MCF 10A (cell line): ENCODE measurements around the gene C2orf49. TPM values are rescaled to one million over a fixed set of nuclear protein-coding genes. Genes with fewer than 3 reads are reported as not detected.
A peak's percentile ranks its signal among the peaks of the same experiment; 100 is the strongest.

ENCODE experiments used
- BruUV-seq: library from RNA; stranded (reverse); fragments of 400-500 nt; replicated peaks from 2 replicates; lab custom pipeline; 2021; lab: Mats Ljungman, UMichigan
- CTCF ChIA-PET: fragments of 300-600 bp; sonication (Branson Sonifier 250); formaldehyde crosslinking; extraction: SDS; loops from one replicate; lab custom pipeline; 2021; ENCODE audit warnings: antibody characterized with exemption, inconsistent platforms; lab: Yijun Ruan, JAX
- POLR2A ChIA-PET: fragments of 300-600, 350-650 bp; sonication (Branson Sonifier 250); formaldehyde crosslinking; extraction: SDS; loops from one replicate; lab custom pipeline; 2020; ENCODE audit warnings: antibody characterized with exemption, inconsistent platforms; lab: Yijun Ruan, JAX
- DNase-seq: peaks from one replicate; pipeline ENCODE4 v3.0.0-alpha.2; 2018; ENCODE audit not compliant: unreplicated experiment
- H3K27ac Mint-ChIP-seq: one replicate; pipeline ENCODE4 v1.8.0; 2022; ENCODE audit warnings: mild to moderate bottlenecking, low read depth, mixed read lengths; ENCODE audit not compliant: unreplicated experiment
- H3K27me3 Mint-ChIP-seq: one replicate; pipeline ENCODE4 v1.8.0; 2022; ENCODE audit warnings: mixed read lengths; ENCODE audit not compliant: insufficient read depth, unreplicated experiment
- H3K36me3 Mint-ChIP-seq: one replicate; pipeline ENCODE4 v1.8.0; 2022; ENCODE audit warnings: mild to moderate bottlenecking, moderate library complexity, mixed read lengths; ENCODE audit not compliant: insufficient read depth, unreplicated experiment
- H3K4me1 Mint-ChIP-seq: one replicate; pipeline ENCODE4 v1.8.0; 2022; ENCODE audit warnings: mixed read lengths; ENCODE audit not compliant: insufficient read depth, unreplicated experiment
- H3K4me3 Mint-ChIP-seq: one replicate; pipeline ENCODE4 v1.8.0; 2022; ENCODE audit warnings: mild to moderate bottlenecking, moderate library complexity, mixed read lengths; ENCODE audit not compliant: unreplicated experiment
- H3K9me3 Mint-ChIP-seq: one replicate; pipeline ENCODE4 v1.8.0; 2022; ENCODE audit warnings: mixed read lengths; ENCODE audit not compliant: unreplicated experiment
- intact Hi-C: fragments of 100-400 bp; cut with micrococcal nuclease; formaldehyde crosslinking; loops from 2 replicates; pipeline ENCODE4 v1.14.1; 2022
- total RNA-seq: library from RNA; stranded (reverse); gene quantifications from 2 replicates; pipeline ENCODE4 v1.2.3, GENCODE V29; 2022
- TF ChIP-seq, protein P1 (sequence below): fragments of 200-600 bp; IDR thresholded peaks from one replicate; pipeline ENCODE4 v1.8.0; 2022; ENCODE audit warnings: antibody characterized with exemption, mild to moderate bottlenecking; ENCODE audit not compliant: unreplicated experiment

Gene C2orf49
- total RNA-seq, 1 experiment from 2014 or later = 24.2 TPM

DNA sequence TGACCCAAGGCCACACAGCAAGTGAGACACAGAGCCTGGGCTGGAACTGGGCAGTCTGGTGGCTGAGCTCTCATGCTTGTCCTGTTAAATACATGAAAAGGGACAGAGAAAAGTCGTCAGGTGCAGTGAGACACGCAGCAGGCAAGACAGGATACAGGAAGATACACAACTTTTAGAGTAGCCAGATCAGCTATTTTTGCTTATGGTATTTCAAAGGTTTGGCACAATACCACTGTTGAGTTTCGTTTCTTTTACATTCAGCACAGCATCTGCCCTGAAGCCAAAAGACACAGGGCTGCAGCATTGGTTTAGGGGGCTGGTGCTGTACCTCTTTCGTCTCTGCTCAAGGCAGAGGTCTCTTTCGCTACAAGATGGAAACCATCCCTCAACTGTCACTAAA, 47.5 kb downstream of the C2orf49 start:
- H3K4me1 Mint-ChIP-seq = peaks cover 11% of the 10 kb centered on the region
- H3K36me3 Mint-ChIP-seq = peaks cover 89% of the 10 kb centered on the region
- no peaks in the 10 kb centered on the region for H3K27me3 Mint-ChIP-seq

GRCh38 chr2:105385731-105386540, 48.6 kb downstream of the C2orf49 start:
- TF ChIP-seq, protein P1, sequence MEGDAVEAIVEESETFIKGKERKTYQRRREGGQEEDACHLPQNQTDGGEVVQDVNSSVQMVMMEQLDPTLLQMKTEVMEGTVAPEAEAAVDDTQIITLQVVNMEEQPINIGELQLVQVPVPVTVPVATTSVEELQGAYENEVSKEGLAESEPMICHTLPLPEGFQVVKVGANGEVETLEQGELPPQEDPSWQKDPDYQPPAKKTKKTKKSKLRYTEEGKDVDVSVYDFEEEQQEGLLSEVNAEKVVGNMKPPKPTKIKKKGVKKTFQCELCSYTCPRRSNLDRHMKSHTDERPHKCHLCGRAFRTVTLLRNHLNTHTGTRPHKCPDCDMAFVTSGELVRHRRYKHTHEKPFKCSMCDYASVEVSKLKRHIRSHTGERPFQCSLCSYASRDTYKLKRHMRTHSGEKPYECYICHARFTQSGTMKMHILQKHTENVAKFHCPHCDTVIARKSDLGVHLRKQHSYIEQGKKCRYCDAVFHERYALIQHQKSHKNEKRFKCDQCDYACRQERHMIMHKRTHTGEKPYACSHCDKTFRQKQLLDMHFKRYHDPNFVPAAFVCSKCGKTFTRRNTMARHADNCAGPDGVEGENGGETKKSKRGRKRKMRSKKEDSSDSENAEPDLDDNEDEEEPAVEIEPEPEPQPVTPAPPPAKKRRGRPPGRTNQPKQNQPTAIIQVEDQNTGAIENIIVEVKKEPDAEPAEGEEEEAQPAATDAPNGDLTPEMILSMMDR = no peak
- peaks cover 6% of the 10 kb centered on the region for H3K9me3 Mint-ChIP-seq
- H3K4me1 Mint-ChIP-seq = peaks cover 14% of the 10 kb centered on the region
- intact Hi-C loops = loop anchor here (5.0 kb wide), 1 partner anchor 356 kb away; the partner anchor contains the start of gene NCK2
- H3K36me3 Mint-ChIP-seq = peaks cover 83% of the 10 kb centered on the region
- H3K27ac Mint-ChIP-seq = no peak overlapping the region
- DNase-seq = no peak
- ChIA-PET CTCF (interaction anchor here (1.0 kb wide), 1 partner anchor 136 kb away, joined by 6 read pairs; no protein-coding TSS in a partner anchor), POLR2A (interaction anchor here (1.1 kb wide), 1 partner anchor 12 kb away, joined by 3 read pairs; no protein-coding TSS in a partner anchor)
- no peak overlapping the region for H3K4me3 Mint-ChIP-seq
- H3K27me3 Mint-ChIP-seq = no peaks in the 10 kb centered on the region
- BruUV-seq = no TSS peak

More for the DNA sequence above, 47.5 kb downstream of the C2orf49 start:
- CTCF ChIA-PET = interaction anchor here (1.4 kb wide), 1 partner anchor 136 kb away, joined by 7 read pairs; no protein-coding TSS in a partner anchor
- no peak overlapping the region for H3K27ac Mint-ChIP-seq
- no TSS peak for BruUV-seq
- no peak overlapping the region for H3K4me3 Mint-ChIP-seq
- TF ChIP-seq, protein P1 = no peak
- POLR2A ChIA-PET = interaction anchor here (1.5 kb wide), 1 partner anchor 10 kb away, joined by 8 read pairs; no protein-coding TSS in a partner anchor
- DNase-seq = no peak
- intact Hi-C loops = loop anchor here (5.0 kb wide), 1 partner anchor 357 kb away; the partner anchor contains the start of gene NCK2
- H3K9me3 Mint-ChIP-seq = peaks cover 6% of the 10 kb centered on the region

DNA sequence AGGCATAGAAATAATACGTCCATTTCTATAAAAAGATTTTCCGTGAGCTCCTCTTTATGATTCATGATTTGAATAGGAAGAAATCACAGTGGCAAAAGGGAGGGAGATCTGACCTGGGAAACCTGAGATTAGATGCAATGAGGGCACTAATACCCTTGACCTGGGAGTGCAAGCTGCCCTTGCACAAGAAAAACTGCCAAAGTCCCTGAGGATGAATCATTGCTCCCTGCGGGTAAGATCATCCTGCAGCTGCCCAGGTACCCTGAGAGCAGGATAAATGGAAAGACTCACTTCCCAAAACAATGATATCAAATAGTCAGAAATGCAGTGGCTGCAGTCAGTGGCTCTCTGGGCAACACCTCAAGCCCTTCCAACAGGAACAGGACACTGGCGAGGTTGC, 49.9 kb downstream of the C2orf49 start:
- Mint-ChIP-seq H3K36me3 (peaks cover 73% of the 10 kb centered on the region), H3K27me3 (no peaks in the 10 kb centered on the region), H3K9me3 (peaks cover 6% of the 10 kb centered on the region), H3K27ac (peak overlapping the region; percentile 83), H3K4me1 (peaks cover 24% of the 10 kb centered on the region), H3K4me3 (no peak overlapping the region)
- BruUV-seq = no TSS peak
- DNase-seq = peak; percentile 76
- ChIA-PET CTCF (interaction anchor here (0.7 to 1.1 kb wide), 5 partner anchors 8 to 115 kb away, joined by 3 to 4 read pairs (median 4); no protein-coding TSS in a partner anchor), POLR2A (interaction anchor here (0.6 to 1.7 kb wide), 6 partner anchors 9 to 133 kb away, joined by 3 to 6 read pairs (median 4); no protein-coding TSS in a partner anchor)
- intact Hi-C loops = loop anchor here (5.0 kb wide), 1 partner anchor 355 kb away; the partner anchor contains the start of gene NCK2
- TF ChIP-seq, protein P1 = no peak

DNA sequence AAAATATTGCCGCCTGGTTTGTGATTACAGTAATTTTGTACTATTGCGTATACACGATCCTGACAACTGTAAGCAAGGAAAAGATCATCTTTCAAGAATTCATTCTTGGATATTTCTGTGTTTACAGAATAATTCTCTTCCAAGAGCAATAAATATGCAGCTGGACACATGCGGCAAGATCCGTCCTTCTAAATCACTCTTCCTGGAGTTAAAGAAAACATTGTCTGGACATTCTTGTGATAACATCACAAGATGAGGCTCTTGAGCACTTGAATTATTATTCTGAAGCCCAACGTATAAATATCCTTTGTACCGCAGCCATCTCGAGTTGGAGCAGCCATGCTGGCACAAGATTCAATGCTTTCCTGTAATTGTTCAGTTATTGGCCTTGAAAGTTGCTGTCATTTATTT, 51.6 kb downstream of the C2orf49 start:
- peak; percentile 72 for DNase-seq
- Mint-ChIP-seq H3K27ac (peak overlapping the region; percentile 9), H3K4me1 (peaks cover 30% of the 10 kb centered on the region), H3K9me3 (peaks cover 6% of the 10 kb centered on the region), H3K27me3 (no peaks in the 10 kb centered on the region), H3K36me3 (peaks cover 70% of the 10 kb centered on the region), H3K4me3 (no peak overlapping the region)
- intact Hi-C loops = loop anchor here (5.0 kb wide), 1 partner anchor 353 kb away; the partner anchor contains the start of gene NCK2
- POLR2A ChIA-PET = interaction anchor here (1.1 to 1.4 kb wide), 3 partner anchors 10 to 143 kb away, joined by 3 to 5 read pairs (median 3); partner anchors contain the start of gene FHL2
- CTCF ChIA-PET = interaction anchor here (0.6 to 1.4 kb wide), 4 partner anchors 11 to 945 kb away, joined by 3 to 5 read pairs (median 4); no protein-coding TSS in a partner anchor
- BruUV-seq = no TSS peak
- TF ChIP-seq, protein P1 = no peak
